AG04449 (cell line): Measurements from ENCODE around the gene CHD5.

ENCODE experiments used
- CTCF ChIA-PET: fragments of 350-600 bp; formaldehyde crosslinking; extraction: SDS; loops from one replicate; lab custom pipeline; 2021; ENCODE audit warnings: antibody characterized with exemption; lab: Yijun Ruan, JAX
- POLR2A ChIA-PET: fragments of 400-600, 350-600 bp; formaldehyde crosslinking; extraction: SDS; loops from one replicate; lab custom pipeline; 2020; ENCODE audit warnings: antibody characterized with exemption, inconsistent platforms; lab: Yijun Ruan, JAX
- DNase-seq: peaks from one replicate; pipeline ENCODE4 v3.0.0-alpha.2; 2010; ENCODE audit warnings: low read depth, low spot score
- H3K4me3 ChIP-seq: 2 replicates; pipeline ENCODE4 v1.5.1; 2011; ENCODE audit warnings: low read depth, mild to moderate bottlenecking, control low read depth, low read length
- CTCF ChIP-seq: IDR thresholded peaks from one replicate; pipeline ENCODE4 v1.5.1; 2011; ENCODE audit warnings: mild to moderate bottlenecking, moderate library complexity, low read length, control low read depth, inconsistent platforms; ENCODE audit not compliant: insufficient read depth; ENCODE audit errors: missing control alignments

Gene CHD5

GRCh38 chr1:6136516-6137220, 43.5 kb downstream of the CHD5 start:
- no peak for TF ChIP-seq CTCF
- no peak for DNase-seq
- H3K4me3 ChIP-seq, result no peak overlapping the region
- ChIA-PET POLR2A (no interaction called here), CTCF (no interaction called here)

GRCh38 chr1:6134741-6135510, 45.2 kb downstream of the CHD5 start:
- POLR2A ChIA-PET, result no interaction called here
- CTCF ChIA-PET, result no interaction called here
- no peak for DNase-seq
- TF ChIP-seq CTCF, result no peak
- H3K4me3 ChIP-seq, result no peak overlapping the region

- no peak for DNase-seq
- CTCF ChIA-PET, result interaction anchor here (0.5 kb wide), 1 partner anchor 20 kb away, joined by 3 read pairs; no protein-coding TSS in a partner anchor
- POLR2A ChIA-PET, result no interaction called here
- no peak for TF ChIP-seq CTCF
- no peak overlapping the region for H3K4me3 ChIP-seq
These were observed 45.9 kb downstream of the CHD5 start for GRCh38 chr1:6134206-6134605.

GRCh38 chr1:6133146-6133895, 46.8 kb downstream of the CHD5 start:
- ChIA-PET CTCF (interaction anchor here (0.5 kb wide), 1 partner anchor 19 kb away, joined by 3 read pairs; no protein-coding TSS in a partner anchor), POLR2A (no interaction called here)
- DNase-seq, result no peak
- H3K4me3 ChIP-seq, result no peak overlapping the region
- no peak for TF ChIP-seq CTCF

- no peak for TF ChIP-seq CTCF
- ChIA-PET CTCF (no interaction called here), POLR2A (no interaction called here)
- no peak overlapping the region for H3K4me3 ChIP-seq
- DNase-seq, result no peak
These were observed 48.6 kb downstream of the CHD5 start for GRCh38 chr1:6131561-6131960.

- H3K4me3 ChIP-seq, result no peak overlapping the region
- POLR2A ChIA-PET, result no interaction called here
- no peak for TF ChIP-seq CTCF
- DNase-seq, result no peak
- CTCF ChIA-PET, result no interaction called here
These were observed 49.5 kb downstream of the CHD5 start for GRCh38 chr1:6130596-6130995.
